ENCODE measurements around the gene CFAP65.

DNA sequence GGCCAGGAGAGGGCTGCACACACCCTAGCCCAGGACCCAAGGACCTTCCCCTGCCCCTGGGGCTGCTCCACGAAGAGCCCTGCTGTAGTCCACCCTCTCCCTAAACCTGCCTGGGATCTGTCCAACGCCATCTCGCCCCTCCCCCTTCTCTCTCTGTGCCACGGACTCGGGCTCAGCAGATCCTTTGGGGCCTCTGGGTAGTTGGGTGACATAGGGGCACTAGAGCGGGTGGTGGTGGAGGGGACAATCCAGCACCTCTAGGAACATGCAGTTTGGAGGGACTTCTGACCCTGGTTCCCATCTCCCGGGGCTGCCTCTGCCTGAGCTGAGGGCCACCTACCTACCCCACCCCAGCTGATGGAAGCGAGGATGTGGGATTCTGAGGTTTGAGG is 40.8 kb downstream of the CFAP65 start:
- TF ChIP-seq CTBP1 (IDR thresholded peaks at IDR 0.05; ENCODE audit: borderline replicate concordance): no peak
- TF ChIP-seq TARDBP (IDR thresholded peaks at IDR 0.05): no peak
- no peak for TF ChIP-seq FOXK2 (IDR thresholded peaks at IDR 0.05)
- no peak for TF ChIP-seq FOXM1 (IDR thresholded peaks at IDR 0.05; ENCODE audit: borderline replicate concordance)
- TF ChIP-seq, protein P1, sequence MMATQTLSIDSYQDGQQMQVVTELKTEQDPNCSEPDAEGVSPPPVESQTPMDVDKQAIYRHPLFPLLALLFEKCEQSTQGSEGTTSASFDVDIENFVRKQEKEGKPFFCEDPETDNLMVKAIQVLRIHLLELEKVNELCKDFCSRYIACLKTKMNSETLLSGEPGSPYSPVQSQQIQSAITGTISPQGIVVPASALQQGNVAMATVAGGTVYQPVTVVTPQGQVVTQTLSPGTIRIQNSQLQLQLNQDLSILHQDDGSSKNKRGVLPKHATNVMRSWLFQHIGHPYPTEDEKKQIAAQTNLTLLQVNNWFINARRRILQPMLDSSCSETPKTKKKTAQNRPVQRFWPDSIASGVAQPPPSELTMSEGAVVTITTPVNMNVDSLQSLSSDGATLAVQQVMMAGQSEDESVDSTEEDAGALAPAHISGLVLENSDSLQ (IDR thresholded peaks at IDR 0.05): no peak
- TF ChIP-seq SP1 (IDR thresholded peaks at IDR 0.05): no peak
- TF ChIP-seq SUZ12 (IDR thresholded peaks at IDR 0.05): no peak
- no peak for TF ChIP-seq BHLHE40 (IDR thresholded peaks at IDR 0.05; ENCODE audit: borderline replicate concordance)
- TF ChIP-seq LEF1 (IDR thresholded peaks at IDR 0.05; ENCODE audit: borderline replicate concordance): no peak
